Common myeloid progenitor, CD34-positive (primary cell): ENCODE results near the gene KDM1A.

ENCODE experiments used
- CTCF ChIA-PET: fragments of 350-600 bp; sonication (Branson Sonifier 250); formaldehyde crosslinking; loops from one replicate; lab custom pipeline; 2021; ENCODE audit warnings: antibody characterized with exemption; lab: Charles Lee
- POLR2A ChIA-PET: fragments of 350-600 bp; sonication (Branson Sonifier 250); formaldehyde crosslinking; loops from one replicate; lab custom pipeline; 2021; ENCODE audit warnings: antibody characterized with exemption; lab: Charles Lee
- DNase-seq, 3 donors: peaks; one replicate each; pipeline versions ENCODE4 v3.0.0 to v3.0.0-alpha.2; 2013
- H3K27ac ChIP-seq, 2 experiments: 1 replicate in 1 of 2; 2 replicates in 1 of 2; pipeline ENCODE4 v1.7.0; 2013; ENCODE audit warnings: inconsistent platforms in 2 of 2, low read length in 2 of 2, mild to moderate bottlenecking in 2 of 2, low read depth in 1 of 2, moderate library complexity in 1 of 2; ENCODE audit not compliant: severe bottlenecking in 2 of 2, insufficient read depth in 1 of 2, poor library complexity in 1 of 2
- H3K27me3 ChIP-seq, 5 experiments: replicated peaks in 2 of 5; 1 replicate in 3 of 5; 2 replicates in 2 of 5; pipeline versions ENCODE4 v1.6.1 to v1.7.0; 2013; ENCODE audit warnings: low read length in 4 of 5, mild to moderate bottlenecking in 2 of 5, moderate library complexity in 2 of 5, inconsistent platforms in 1 of 5; ENCODE audit not compliant: insufficient read depth in 5 of 5, control insufficient read depth in 4 of 5
- H3K36me3 ChIP-seq, 4 experiments: 1 replicate in 2 of 4; 2 replicates in 2 of 4; pipeline versions ENCODE4 v1.6.1 to v1.7.0; 2013; ENCODE audit warnings: low read length in 3 of 4, control low read depth in 1 of 4, mild to moderate bottlenecking in 1 of 4; ENCODE audit not compliant: control insufficient read depth in 4 of 4, insufficient read depth in 4 of 4
- H3K4me1 ChIP-seq, 4 experiments: 1 replicate in 3 of 4; 2 replicates in 1 of 4; pipeline versions ENCODE4 v1.6.1 to v1.7.1; 2013; ENCODE audit warnings: low read length in 3 of 4, mild to moderate bottlenecking in 3 of 4, control low read depth in 1 of 4, inconsistent platforms in 1 of 4, moderate library complexity in 1 of 4; ENCODE audit not compliant: control insufficient read depth in 4 of 4, insufficient read depth in 4 of 4; ENCODE audit errors: control extremely low read depth in 1 of 4
- H3K4me3 ChIP-seq, 7 experiments: 1 replicate in 4 of 7; 2 replicates in 3 of 7; pipeline versions ENCODE4 v1.5.1 to v1.7.0; 2013; ENCODE audit warnings: mild to moderate bottlenecking in 7 of 7, low read length in 6 of 7, moderate library complexity in 6 of 7, inconsistent platforms in 2 of 7, low read depth in 2 of 7, control low read depth in 1 of 7; ENCODE audit not compliant: insufficient read depth in 4 of 7, control insufficient read depth in 1 of 7; ENCODE audit errors: extremely low read depth in 1 of 7
- H3K9me3 ChIP-seq, 5 experiments: 1 replicate in 4 of 5; 2 replicates in 1 of 5; pipeline versions ENCODE4 v1.6.1 to v1.7.1; 2013; ENCODE audit warnings: low read length in 4 of 5, mild to moderate bottlenecking in 2 of 5, inconsistent platforms in 1 of 5, low read depth in 1 of 5, moderate library complexity in 1 of 5; ENCODE audit not compliant: control insufficient read depth in 4 of 5, insufficient read depth in 2 of 5; ENCODE audit errors: control extremely low read depth in 1 of 5
- WGBS: methylation state at CpG from one replicate; pipeline ENCODE4 v1.1.5; 2013; ENCODE audit not compliant: insufficient coverage; 5-methylcytosine and 5-hydroxymethylcytosine counted together

KDM1A gene

DNA sequence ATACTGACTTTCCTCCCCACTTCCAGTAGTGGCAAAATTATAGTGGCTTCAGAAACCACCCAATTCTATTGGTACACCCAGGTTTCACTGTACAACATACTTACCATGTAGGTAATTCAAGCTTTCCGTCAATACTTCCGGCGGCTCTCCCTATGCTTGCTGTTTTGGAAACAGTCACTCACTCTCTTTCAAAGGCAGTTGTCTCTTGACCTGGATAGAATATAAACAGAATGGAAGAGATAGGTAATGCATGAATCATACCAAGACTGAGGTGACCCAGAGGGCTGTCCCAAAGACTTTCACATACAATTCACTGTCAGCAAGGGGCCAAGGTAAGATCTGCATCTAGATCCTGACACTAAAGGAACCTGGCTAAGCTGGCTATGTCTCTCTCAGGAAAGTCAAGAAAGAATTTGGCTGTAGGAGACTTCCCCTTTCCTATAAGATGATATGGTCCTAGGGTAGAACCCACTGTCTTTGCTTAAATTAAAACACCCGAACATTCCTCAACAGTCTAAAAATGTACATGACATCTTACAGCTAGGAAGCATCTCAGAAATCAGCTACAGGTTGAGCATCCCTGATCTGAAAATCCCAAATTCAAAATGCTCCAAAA, 89.8 kb downstream of the KDM1A start:
- CTCF ChIA-PET = interaction anchor here (0.9 to 7.8 kb wide), 5 partner anchors 9 to 75 kb away, joined by 3 to 52 read pairs (median 6); no protein-coding TSS in a partner anchor
- Histone ChIP-seq H3K4me1 (peaks cover 2 to 20% (median 13%) of the 10 kb centered on the region in 4 experiments), H3K27ac (no peak overlapping the region), H3K9me3 (no peaks in the 10 kb centered on the region), H3K36me3 (peaks cover 3 to 24% (median 12%) of the 10 kb centered on the region in 4 experiments), H3K4me3 (no peak overlapping the region), H3K27me3 (no peaks in the 10 kb centered on the region)
- WGBS = no CpG with 5 or more reads among the region's 4 CpGs
- DNase-seq = no peak
- POLR2A ChIA-PET = no interaction called here

- H3K4me3 ChIP-seq = no peak overlapping the region
- H3K27ac ChIP-seq = no peak overlapping the region
- H3K27me3 ChIP-seq = no peaks in the 10 kb centered on the region
- WGBS = no CpG with 5 or more reads among the region's 5 CpGs
- CTCF ChIA-PET = interaction anchor here (1.0 to 7.8 kb wide), 5 partner anchors 9 to 74 kb away, joined by 3 to 52 read pairs (median 4); no protein-coding TSS in a partner anchor
- no peaks in the 10 kb centered on the region for H3K9me3 ChIP-seq
- peaks cover 3 to 24% (median 12%) of the 10 kb centered on the region in 4 experiments for H3K36me3 ChIP-seq
- H3K4me1 ChIP-seq = peaks cover 4 to 26% (median 18%) of the 10 kb centered on the region in 4 experiments
- POLR2A ChIA-PET = no interaction called here
- DNase-seq = no peak
Measured at GRCh38 chr1:23110391-23110790, 91.1 kb downstream of the KDM1A start.

DNA sequence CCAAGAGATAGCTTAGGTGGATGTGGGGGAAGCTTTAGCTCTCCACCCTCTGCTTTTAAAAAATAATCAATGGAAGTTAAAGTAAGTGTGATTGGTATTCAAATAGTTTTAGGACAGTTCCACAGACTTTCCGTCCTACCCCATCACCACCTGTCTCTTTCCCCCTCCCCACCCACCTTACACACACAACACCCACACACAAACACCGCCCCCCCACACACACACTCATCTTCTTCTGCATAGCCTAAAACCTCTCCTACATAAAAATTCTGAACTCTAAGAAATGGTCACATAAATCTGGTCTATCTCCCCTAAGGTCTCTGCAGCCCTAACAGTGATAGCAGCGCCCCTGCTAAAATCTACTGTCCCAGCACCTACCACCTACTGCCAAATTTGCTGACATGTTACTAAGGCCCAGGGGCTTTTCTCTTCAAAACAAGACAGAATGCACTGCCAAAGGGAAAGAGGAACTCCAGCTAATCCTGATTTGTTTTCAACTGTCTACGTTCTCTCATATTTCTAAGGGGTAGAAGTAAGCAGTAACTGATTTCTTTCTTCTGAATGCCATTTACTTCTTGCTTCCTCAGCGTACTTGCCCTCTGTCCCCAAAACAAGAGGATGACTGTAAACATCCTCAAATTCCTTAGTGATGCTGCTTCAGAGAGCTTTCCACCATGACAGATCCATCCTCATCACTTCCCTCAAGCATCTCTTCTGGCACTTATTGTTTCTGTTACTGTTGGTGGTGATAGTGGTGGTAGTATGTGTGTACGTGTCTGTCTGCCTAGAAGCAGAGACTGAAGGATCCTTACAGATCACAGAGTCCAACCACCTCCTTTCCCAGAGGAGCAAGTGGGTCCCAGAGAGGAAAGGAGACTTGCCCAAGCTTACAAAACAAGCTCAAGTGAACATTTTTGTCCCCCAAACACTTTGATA, 92.6 kb downstream of the KDM1A start:
- Histone ChIP-seq H3K27ac (no peak overlapping the region), H3K4me1 (peaks cover 4 to 32% (median 20%) of the 10 kb centered on the region in 4 experiments), H3K27me3 (no peaks in the 10 kb centered on the region), H3K36me3 (peaks cover 2 to 20% (median 11%) of the 10 kb centered on the region in 4 experiments), H3K4me3 (peak overlapping the region in 1 of 7 experiments; percentile 26), H3K9me3 (no peaks in the 10 kb centered on the region)
- ChIA-PET CTCF (interaction anchor here (1.5 to 7.8 kb wide), 4 partner anchors 9 to 73 kb away, joined by 3 to 52 read pairs (median 21); no protein-coding TSS in a partner anchor), POLR2A (interaction anchor here (0.8 kb wide), 1 partner anchor 9 kb away, joined by 4 read pairs; no protein-coding TSS in a partner anchor)
- peak in 2 of 3 donors; percentile 49 to 58 for DNase-seq
- WGBS = 70% methylated on average over 4 of the region's 6 CpGs

GRCh38 chr1:23114424-23115079, 95.3 kb downstream of the KDM1A start:
- POLR2A ChIA-PET = interaction anchor here (0.7 to 1.0 kb wide), 3 partner anchors 7 to 55 kb away, joined by 3 read pairs; no protein-coding TSS in a partner anchor
- H3K36me3 ChIP-seq = no peaks in the 10 kb centered on the region
- H3K9me3 ChIP-seq = no peaks in the 10 kb centered on the region
- H3K4me3 ChIP-seq = no peak overlapping the region
- WGBS = 93% methylated on average over 2 of the region's 6 CpGs
- H3K27ac ChIP-seq = peak overlapping the region in 1 of 2 experiments; percentile 64
- peaks cover 4 to 45% (median 30%) of the 10 kb centered on the region in 4 experiments for H3K4me1 ChIP-seq
- DNase-seq = peak in 2 of 3 donors; percentile 41 to 52
- CTCF ChIA-PET = interaction anchor here (0.7 to 1.2 kb wide), 4 partner anchors 12 to 64 kb away, joined by 3 to 5 read pairs (median 3); partner anchors contain the start of gene LUZP1
- H3K27me3 ChIP-seq = no peaks in the 10 kb centered on the region

GRCh38 chr1:23116216-23116836, 97.1 kb downstream of the KDM1A start:
- POLR2A ChIA-PET = no interaction called here
- peaks cover 4 to 52% (median 35%) of the 10 kb centered on the region in 4 experiments for H3K4me1 ChIP-seq

More at GRCh38 chr1:23116216-23116836, 97.1 kb downstream of the KDM1A start:
- Histone ChIP-seq H3K27me3 (no peaks in the 10 kb centered on the region), H3K4me3 (no peak overlapping the region), H3K9me3 (no peaks in the 10 kb centered on the region), H3K27ac (peak overlapping the region in 1 of 2 experiments; percentile 5), H3K36me3 (no peaks in the 10 kb centered on the region)
- WGBS = 90% methylated on average over 4 of the region's 6 CpGs
- no peak for DNase-seq
- CTCF ChIA-PET = interaction anchor here (0.7 to 4.0 kb wide), 3 partner anchors 66 to 68 kb away, joined by 3 to 19 read pairs (median 3); no protein-coding TSS in a partner anchor
